ACHN (cell line): Measurements from ENCODE around the gene ADARB2.

Experiments used
- DNase-seq: peaks from one replicate; pipeline ENCODE4 v3.0.0-alpha.2; 2015
- in situ Hi-C: cut with HindIII; loops from 2 replicates; pipeline ENCODE4 v1.10.0; 2017; ENCODE audit warnings: low sequenced_read_pairs, low pct_ligation_motif_present, low pct_unique_long_range_greater_than_20kb

The ADARB2 gene

DNA sequence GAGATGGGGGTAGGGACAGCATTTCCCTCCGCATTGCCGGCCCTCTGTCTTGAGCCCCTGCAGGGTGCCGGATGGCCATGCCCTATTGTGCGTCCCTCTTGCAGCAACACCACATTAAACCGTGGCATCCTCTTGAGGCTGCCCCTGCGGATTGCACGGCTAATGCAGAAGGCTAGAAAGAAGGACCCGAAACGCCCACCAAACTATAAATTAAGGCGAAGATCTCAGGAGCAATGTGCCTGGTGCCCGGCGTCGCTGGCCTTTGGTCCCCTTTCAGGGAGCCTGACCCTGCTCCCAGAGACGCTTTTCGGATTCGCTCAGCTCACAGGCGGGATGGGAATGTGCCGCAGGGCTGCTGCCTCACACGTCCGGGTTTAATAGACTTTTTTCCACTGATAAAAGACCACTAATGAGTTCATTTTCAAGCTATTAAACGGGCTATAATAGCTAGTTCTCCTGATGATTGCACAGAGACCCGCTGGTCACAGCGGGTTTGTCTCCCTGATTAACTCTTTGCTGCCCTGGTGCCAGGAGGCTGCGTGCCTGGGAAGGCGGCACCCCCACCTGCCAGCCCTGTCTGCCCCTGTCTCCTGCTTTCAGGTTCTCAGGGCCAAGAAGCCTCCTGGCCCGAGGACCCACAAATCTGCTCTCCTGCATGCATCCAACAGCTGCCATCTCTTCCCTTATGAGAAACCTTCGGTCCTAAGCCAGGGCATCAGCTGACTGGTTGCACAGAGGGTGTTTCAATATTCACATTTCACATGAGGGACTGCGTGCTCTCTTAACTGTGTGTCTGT lies 128.3 kb downstream of the ADARB2 start:
- in situ Hi-C loops, result no loop called here
- no peak for DNase-seq

DNA sequence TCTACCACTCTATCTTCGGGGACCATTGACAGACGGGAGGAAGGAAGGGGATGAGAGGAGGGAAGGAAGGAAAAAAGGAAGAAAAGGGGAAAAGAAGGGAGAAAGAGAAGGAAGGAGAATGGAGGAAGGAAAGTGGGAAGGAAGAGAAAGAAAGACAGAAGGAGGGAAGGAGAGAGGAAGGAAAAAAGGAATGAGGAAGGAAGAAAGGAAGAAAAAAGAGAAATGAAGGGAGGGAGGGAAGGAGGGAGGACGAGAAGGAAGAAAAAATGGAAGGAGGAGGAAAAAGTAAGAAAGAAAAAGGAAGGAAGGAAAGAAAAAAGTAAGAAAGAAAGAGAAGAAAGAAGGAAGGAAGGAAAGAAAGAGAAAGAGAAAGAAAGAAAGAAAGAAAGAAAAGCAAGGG lies 128.9 kb downstream of the ADARB2 start:
- in situ Hi-C loops, result no loop called here
- no peak for DNase-seq

DNA sequence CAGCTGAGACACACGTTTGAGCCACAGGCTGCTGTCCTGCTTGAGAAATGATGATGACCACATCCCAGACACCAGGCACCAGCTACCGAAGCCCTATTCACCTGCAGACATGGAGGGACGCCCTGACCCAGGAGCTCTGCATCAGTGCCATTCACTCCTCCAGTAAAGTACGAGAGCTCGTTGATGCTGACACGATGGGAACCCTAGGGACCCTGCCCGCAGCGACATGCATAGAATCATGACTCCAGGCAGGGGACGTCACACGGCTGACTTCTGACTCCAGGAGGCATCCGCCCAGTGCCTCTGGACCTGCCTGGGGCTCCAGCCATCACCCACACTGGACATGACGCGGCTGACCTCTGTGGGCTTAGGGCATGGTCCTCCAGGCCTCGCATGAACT lies 129.9 kb downstream of the ADARB2 start:
- no peak for DNase-seq
- in situ Hi-C loops, result no loop called here

DNA sequence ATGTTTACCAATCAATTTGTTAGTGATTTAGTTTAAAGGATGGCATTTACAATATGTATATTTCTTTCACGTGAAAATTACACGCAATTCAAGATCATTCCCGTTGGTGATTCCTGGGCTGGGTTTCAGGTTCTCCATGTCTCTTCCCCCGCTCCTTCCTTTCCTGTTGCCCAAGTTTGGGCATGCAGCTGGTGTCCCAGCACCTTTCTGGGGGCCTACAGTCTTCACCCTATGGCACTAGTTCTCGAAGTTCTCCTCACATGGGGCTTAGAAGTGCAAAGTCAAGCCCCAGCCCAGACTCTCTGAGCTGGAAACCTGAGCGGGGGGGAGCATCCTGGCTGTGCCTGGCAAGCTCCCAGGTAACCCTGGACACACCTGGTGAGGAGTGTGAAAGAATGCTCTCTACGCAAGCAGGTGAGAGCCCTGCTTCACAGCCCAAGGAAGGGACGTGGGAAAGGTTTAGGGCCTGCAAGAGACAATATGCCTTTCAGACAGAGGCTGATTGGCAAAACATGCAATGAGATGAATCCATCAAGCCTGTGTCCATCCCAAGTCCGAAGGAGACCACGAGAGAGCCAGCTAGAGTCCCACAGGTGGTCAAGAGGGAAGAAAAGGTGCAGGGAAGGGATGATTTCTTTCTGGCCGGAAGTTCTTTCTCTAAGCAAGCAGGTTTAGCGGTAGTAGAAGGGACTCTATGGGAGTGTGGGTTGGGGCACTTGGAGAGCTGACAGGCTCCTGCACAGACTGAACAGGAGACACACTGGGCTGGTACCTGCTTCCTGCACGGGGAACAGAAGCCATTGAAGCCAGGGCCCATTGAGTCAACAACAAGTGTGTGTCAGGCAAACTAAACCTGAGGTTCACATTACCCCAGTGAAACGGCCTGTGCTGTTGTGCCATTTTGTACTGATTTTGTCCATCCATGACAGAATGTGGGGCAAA lies 131.1 kb downstream of the ADARB2 start:
- in situ Hi-C loops, result no loop called here
- no peak for DNase-seq

DNA sequence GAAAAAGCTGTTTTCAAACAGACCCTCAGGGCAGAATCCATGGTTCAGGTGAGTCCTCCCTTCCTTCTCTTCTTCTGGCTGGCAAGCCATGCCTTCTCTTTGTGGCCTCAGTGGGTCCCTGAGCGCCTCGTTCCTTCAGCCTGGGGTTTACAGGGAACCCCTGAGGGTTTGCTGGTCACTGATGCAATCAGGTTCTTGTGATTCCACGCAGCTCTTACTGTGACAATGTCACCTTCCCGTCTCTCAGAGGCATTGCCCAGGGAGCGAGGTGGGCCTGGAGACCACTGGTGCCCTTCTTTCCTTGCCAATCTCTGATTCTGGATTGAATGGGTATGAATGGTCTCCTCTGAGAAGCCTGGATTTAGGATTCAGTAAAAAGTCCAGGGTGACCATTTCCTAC lies 132.2 kb downstream of the ADARB2 start:
- in situ Hi-C loops, result no loop called here
- no peak for DNase-seq

DNA sequence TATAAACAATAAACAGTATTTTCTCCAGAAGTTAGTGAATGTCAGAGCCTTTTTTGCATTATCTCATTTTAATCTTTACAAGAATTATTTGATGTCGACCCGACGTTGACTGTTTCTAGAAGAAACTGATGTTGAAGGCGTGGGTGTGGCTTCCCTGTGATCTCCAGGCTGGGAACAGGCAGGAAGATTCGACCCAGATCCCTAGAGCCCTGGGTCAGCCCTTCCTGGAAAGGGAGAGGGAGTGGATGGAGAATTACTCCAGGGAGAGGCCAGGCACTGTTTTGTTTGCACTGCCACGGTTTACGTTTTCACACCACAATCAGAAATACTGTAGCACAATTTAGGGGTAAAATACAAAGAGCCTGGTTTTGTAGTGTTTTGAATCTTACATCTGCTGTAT lies 133.1 kb downstream of the ADARB2 start:
- in situ Hi-C loops, result no loop called here
- DNase-seq, result no peak

DNA sequence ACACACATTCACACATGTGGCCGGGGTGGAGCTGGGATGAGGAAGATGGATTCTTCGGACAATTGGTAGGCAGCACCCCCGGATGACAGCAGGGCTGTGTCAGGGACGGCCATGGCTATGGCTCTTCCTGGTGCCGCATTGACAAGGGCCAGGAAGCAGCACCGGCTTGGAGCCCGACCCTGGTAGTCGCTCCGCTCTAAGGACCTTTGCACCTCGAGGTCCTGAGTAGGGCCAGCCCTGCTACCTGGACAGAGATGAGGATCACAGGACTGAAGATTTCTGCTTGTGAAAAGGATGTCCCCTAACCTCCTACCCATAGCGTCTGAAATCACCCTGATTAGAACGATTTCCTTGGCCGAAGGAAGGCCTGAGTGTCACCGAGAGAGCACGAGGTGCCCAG lies 134.1 kb downstream of the ADARB2 start:
- in situ Hi-C loops, result no loop called here
- no peak for DNase-seq

DNA sequence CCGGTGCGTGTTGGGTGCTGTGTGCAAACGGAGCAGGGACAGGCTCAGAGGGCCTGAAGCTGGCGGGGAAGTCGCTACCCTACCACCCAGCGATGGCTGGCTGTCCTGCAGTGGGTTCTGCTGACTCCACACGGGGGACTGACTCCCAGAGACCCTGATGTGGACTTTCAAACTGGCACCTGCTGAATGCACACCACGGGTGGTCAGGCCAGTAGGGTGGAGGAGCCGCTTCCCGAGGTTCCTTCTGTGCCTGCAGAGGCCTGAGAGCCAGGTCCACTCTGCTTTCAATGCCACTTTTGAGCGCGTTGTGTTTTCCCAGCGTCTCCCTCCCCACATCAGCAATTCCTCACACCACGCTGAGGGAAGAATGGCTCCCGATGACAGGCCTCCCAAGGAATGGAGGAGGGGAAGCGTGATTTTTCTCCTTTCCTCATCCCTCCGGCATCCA lies 135.3 kb downstream of the ADARB2 start:
- no peak for DNase-seq

DNA sequence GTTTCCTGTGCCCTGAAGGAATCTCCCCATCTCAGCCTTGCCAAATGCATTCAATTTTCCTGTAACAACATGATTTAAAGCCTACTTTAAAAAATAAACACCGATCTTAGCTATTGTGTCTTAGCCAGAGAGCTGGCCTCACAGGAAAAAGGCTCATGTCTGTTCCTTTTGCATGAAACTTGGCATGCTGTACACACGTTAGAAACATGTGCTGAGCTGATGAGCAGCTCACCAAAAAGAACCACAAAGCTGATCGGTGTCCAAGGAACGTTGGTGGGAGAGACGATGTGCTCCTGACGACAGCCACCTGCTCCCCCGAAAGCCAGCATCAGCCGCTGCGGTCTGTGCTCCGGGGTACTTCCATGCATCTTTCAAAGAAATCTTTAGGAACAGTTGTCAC lies 135.9 kb downstream of the ADARB2 start:
- in situ Hi-C loops, result no loop called here
- no peak for DNase-seq

More for the DNA sequence above, 135.3 kb downstream of the ADARB2 start:
- in situ Hi-C loops, result no loop called here

DNA sequence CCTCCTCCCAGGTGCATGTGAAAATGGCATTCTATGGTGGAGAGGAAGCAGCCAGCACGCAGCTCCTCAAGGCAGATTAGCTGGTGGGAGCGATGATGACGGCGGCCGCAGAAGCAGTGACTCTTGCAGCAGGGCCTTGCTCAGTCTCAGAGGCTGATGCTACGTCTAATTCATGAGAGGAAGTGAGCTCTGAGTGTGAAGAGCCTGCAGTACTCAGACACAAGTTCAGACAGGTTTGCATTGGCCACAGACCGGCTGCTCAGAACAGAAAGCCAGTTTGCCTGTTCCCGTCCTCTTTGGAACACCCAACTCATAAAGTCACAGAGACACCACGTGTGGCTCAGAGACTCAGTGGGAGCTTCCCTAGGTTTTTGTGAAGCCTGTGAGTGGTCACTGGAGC lies 136.5 kb downstream of the ADARB2 start:
- no peak for DNase-seq
- in situ Hi-C loops, result no loop called here

DNA sequence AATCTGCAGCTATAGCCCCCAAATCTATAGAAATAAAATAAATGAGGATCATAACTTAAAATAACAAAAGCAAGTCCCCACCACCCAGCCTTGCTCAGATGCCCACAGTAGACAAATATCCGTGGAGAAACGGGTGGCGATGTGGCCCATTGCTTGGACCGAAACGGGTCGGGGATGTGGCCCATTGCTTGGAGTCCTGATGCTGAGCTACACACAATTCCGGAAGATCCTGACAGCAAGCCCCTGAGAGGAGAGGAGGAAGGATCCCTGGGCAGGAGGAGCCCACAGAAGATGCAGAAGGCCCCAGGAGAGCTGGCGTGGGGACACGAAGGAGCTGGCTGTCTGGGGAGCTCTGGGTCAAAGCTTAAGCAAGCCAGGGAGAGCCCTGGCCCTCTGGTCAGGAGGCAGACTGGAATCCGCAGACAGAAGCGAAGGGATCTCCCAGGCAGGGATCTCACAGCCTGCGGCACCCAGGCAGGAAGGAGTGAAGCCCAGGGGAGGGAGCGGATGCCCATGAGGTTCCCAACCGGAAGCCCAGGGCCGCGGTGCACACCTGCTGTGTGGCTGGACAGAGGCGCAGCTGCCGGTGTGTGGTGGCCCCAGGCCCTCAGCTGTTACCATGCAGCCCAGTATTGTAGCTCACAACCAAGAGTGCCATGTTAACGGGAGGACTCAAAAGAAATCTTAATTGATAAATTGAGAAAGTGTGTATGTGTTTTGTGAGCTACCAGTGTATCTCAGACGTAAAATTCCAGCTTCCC lies 138.8 kb downstream of the ADARB2 start:
- in situ Hi-C loops, result no loop called here

DNA sequence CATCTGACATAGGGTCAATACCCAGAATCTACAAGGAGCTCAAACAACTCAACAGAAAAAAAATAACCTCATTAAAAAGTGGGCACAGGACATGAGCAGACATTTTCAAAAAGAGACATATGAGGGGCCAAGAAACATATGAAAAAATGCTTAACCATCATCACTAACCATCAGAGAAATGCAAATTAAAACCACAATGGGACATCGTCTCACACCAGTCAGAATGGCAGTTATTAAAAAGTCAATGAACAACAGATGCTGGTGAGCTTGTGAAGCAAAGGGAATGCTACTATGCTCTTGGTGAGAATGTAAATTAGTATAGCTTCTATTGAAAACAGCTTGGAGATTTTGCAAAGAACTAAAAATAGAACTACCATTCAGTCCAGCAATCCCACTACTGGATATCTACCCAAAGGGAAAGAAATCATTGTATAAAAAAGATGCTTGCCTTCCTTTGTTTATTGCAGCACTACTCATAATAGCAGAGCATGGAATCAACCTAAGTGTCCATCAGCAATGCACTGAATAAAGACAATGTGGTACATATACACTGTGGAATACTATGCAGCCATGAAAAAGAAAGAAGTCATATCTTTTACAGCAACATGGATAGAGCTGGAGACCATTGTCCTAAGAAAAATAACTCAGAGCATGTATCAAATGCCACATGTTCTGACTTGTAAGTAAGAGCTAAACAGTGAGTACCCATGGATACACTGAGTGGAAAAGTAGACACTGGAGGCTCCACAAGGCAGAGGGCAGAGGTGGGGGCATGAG lies 139.8 kb downstream of the ADARB2 start:
- in situ Hi-C loops, result no loop called here
- no peak for DNase-seq

More for the DNA sequence above, 138.8 kb downstream of the ADARB2 start:
- no peak for DNase-seq

DNA sequence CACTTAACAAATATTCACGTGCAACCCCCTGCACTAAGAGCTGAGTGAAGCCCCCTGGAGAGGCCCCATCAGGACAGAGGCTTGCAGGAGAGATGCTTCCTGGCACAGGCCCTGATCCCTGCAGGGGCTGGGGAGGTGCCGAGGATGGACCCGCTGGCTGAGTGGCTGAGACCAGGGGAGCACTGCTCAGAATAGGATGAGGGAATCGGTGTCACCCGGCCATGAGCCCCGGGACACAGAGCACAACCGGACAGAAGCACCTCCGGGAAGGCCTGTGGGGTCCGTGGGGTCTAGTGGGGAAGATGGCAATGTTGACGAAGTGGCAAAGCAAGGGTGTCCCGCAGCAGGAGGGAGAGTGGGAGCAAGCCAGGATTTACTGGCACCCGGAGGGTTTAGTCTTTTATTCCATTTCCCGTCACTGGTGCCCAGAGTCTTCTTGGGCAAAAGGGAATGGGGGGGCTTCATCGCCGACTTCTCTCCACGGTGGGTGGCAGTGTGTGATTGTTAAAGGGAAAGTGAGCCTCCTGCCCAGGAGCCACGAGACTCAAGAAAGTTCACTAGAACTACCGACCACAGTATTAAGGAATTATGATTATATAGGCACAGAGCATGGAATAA lies 140.7 kb downstream of the ADARB2 start:
- in situ Hi-C loops, result no loop called here
- DNase-seq, result no peak

DNA sequence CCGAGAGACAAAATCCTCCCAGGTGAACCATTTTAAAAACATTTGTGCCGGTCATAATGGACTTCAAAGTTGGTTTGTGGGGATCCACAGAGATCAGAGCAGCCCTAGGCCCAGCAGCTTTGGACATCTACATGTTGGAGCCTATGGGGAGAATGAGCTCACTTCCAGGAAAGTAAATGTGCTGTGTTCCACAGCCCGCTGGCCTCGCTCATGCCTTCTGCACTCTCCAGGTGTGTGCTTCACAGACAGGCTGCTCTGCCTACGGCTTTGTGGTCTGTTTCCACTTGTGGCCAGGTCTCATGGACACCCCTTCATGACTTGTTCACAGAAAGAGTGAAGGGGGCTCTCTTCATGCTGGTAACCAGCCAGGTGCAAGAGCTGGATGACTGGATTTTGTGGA lies 141.6 kb downstream of the ADARB2 start:
- no peak for DNase-seq
- in situ Hi-C loops, result no loop called here

DNA sequence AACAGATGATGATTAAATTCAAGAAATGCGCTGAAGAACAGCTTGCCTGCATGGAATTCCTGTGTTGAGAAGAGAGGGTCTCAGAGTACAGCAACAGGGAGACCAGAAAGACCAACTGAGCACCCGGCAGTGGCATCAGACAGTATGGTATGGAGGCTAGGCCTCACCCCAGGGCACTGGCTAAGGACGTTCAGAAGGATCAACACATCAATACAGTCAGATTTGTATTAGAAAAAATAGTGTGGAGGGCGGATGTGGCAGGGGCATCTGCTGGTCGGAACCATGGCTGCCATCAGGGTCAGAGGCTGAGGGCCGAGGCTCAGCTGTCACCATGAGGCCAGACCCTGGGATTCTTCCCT lies 142.1 kb downstream of the ADARB2 start:
- in situ Hi-C loops, result no loop called here
- DNase-seq, result no peak

DNA sequence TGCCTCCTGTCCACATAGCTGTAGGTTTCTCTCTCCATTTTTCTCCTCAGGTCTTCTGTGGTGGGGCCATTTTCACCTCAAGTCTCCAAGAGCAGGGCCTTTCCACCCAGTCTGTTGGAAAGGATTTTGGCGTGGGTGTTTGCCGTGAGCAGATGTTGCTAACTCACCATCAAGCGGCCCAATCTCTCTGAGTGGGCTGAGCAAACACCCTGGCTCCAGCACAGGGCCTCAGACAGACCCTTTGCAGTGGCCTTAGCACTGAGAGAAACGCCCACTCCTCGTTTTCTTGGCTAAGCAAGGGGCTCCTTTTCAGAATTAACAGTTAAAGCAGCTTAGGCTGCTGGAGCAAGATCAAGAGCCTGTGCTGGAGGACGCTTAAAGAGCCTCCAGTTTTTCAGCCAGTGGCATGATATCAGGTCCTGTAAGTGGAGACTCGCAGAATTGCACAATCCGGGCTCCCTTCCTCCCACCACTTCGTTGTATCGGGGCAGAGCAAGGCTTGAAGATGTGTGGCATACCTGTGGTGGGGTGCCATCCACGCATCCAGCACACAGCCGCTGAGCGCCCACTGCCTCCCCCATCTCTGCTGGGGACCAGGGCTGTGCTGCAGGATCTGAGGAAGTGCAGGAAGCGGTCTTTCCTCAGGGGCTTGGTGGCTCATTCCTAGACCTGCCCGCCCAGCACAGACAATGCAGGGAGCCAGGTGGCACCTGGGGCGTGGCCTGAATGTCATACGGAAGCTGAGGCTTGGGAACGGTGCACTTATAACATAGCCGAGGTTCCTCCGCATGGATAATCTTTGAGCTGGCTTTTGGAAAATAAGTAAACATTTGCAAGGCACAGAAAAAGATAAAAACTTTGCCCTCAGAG lies 142.7 kb downstream of the ADARB2 start:
- in situ Hi-C loops, result no loop called here
- DNase-seq, result no peak

DNA sequence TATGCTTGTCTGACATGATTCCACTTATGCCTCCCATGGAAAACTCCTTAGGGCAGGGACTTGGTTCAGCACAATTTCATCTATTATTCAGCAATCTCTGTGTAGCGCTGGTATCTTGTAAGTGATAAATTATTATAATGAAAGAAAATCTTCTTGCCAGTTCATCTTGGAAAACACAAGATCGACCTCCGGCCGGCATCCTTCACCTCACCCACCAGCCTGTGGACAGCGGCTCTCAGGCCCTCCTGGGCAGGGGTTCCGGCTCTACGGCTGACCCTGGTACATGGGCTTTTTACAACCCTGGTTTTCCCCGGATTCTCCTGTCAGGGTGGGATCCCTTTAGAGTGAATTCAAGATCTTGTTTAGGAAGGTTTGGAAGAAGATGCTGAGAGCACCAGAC lies 145.6 kb downstream of the ADARB2 start:
- in situ Hi-C loops, result no loop called here
- no peak for DNase-seq
